Stimulated activated memory B cell treated with anti-CD40 and anti-IgM and Interleukin-4, amounts not matched to agents 10 μg/mL and 1 μg/mL and 100 μg/mL, for 72 hours (primary cell): ENCODE data around the gene LRRC72.

Source experiments
- ATAC-seq: fragments of 150-1000 bp; cut with Tn5 transposase; 2 replicates; pipeline ENCODE4 v1.10.0; 2021
- H3K27ac Mint-ChIP-seq: one replicate; pipeline ENCODE4 v1.8.0; 2022; ENCODE audit warnings: mild to moderate bottlenecking, mixed read lengths
- H3K27me3 Mint-ChIP-seq: one replicate; pipeline ENCODE4 v1.8.0; 2022; ENCODE audit warnings: mixed read lengths
- H3K36me3 Mint-ChIP-seq: one replicate; pipeline ENCODE4 v1.8.0; 2022; ENCODE audit warnings: mixed read lengths
- H3K4me1 Mint-ChIP-seq: one replicate; pipeline ENCODE4 v1.8.0; 2022; ENCODE audit warnings: mixed read lengths
- H3K4me3 Mint-ChIP-seq: one replicate; pipeline ENCODE4 v1.8.0; 2022; ENCODE audit warnings: mild to moderate bottlenecking, moderate library complexity, mixed read lengths
- H3K9me3 Mint-ChIP-seq: one replicate; pipeline ENCODE4 v1.8.0; 2022; ENCODE audit warnings: mixed read lengths

LRRC72 gene

GRCh38 chr7:16550671-16551070, 24.0 kb downstream of the LRRC72 start:
- Mint-ChIP-seq H3K27ac (no peak overlapping the region), H3K9me3 (no peaks in the 10 kb centered on the region), H3K4me3 (no peak overlapping the region), H3K4me1 (no peaks in the 10 kb centered on the region), H3K27me3 (peaks cover 14% of the 10 kb centered on the region), H3K36me3 (no peaks in the 10 kb centered on the region)
- ATAC-seq: no peak

GRCh38 chr7:16554518-16555236, 28.1 kb downstream of the LRRC72 start:
- Mint-ChIP-seq H3K4me1 (no peaks in the 10 kb centered on the region), H3K27me3 (peaks cover 2% of the 10 kb centered on the region), H3K27ac (no peak overlapping the region), H3K4me3 (no peak overlapping the region), H3K36me3 (no peaks in the 10 kb centered on the region), H3K9me3 (no peaks in the 10 kb centered on the region)
- ATAC-seq: no peak

GRCh38 chr7:16556359-16556758, 29.7 kb downstream of the LRRC72 start:
- Mint-ChIP-seq H3K4me1 (no peaks in the 10 kb centered on the region), H3K36me3 (no peaks in the 10 kb centered on the region), H3K27me3 (no peaks in the 10 kb centered on the region), H3K9me3 (no peaks in the 10 kb centered on the region), H3K27ac (no peak overlapping the region), H3K4me3 (no peak overlapping the region)
- ATAC-seq: no peak

- Mint-ChIP-seq H3K36me3 (no peaks in the 10 kb centered on the region), H3K27me3 (no peaks in the 10 kb centered on the region), H3K9me3 (no peaks in the 10 kb centered on the region), H3K4me1 (peaks cover 10% of the 10 kb centered on the region), H3K4me3 (no peak overlapping the region), H3K27ac (no peak overlapping the region)
- ATAC-seq: no peak
Measured at GRCh38 chr7:16558761-16559302, 32.2 kb downstream of the LRRC72 start.

- Mint-ChIP-seq H3K27ac (no peak overlapping the region), H3K4me3 (no peak overlapping the region), H3K4me1 (peaks cover 18% of the 10 kb centered on the region), H3K36me3 (no peaks in the 10 kb centered on the region), H3K9me3 (no peaks in the 10 kb centered on the region), H3K27me3 (no peaks in the 10 kb centered on the region)
- no peak for ATAC-seq
Measured at GRCh38 chr7:16559497-16560179, 33.0 kb downstream of the LRRC72 start.

GRCh38 chr7:16561943-16562342, 35.3 kb downstream of the LRRC72 start:
- Mint-ChIP-seq H3K4me3 (no peak overlapping the region), H3K36me3 (no peaks in the 10 kb centered on the region), H3K27ac (no peak overlapping the region), H3K4me1 (peaks cover 23% of the 10 kb centered on the region), H3K9me3 (no peaks in the 10 kb centered on the region), H3K27me3 (no peaks in the 10 kb centered on the region)
- no peak for ATAC-seq

GRCh38 chr7:16562456-16563220, 36.0 kb downstream of the LRRC72 start:
- Mint-ChIP-seq H3K9me3 (no peaks in the 10 kb centered on the region), H3K27ac (peak overlapping the region; percentile 67)

GRCh38 chr7:16563281-16564022, 36.8 kb downstream of the LRRC72 start:
- peak overlapping the region; percentile 71 for H3K4me3 Mint-ChIP-seq
- H3K27ac Mint-ChIP-seq: peak overlapping the region; percentile 67
- ATAC-seq: peak; percentile 53
- H3K27me3 Mint-ChIP-seq: peaks cover 7% of the 10 kb centered on the region
- H3K4me1 Mint-ChIP-seq: peaks cover 23% of the 10 kb centered on the region
- no peaks in the 10 kb centered on the region for H3K36me3 Mint-ChIP-seq
- no peaks in the 10 kb centered on the region for H3K9me3 Mint-ChIP-seq

More at GRCh38 chr7:16562456-16563220, 36.0 kb downstream of the LRRC72 start:
- Mint-ChIP-seq H3K4me1 (peaks cover 23% of the 10 kb centered on the region), H3K27me3 (no peaks in the 10 kb centered on the region), H3K4me3 (no peak overlapping the region), H3K36me3 (no peaks in the 10 kb centered on the region)
- ATAC-seq: no peak

GRCh38 chr7:16564023-16564380, 37.4 kb downstream of the LRRC72 start:
- H3K27me3 Mint-ChIP-seq: peaks cover 12% of the 10 kb centered on the region
- H3K4me3 Mint-ChIP-seq: no peak overlapping the region
- no peak for ATAC-seq
- no peaks in the 10 kb centered on the region for H3K36me3 Mint-ChIP-seq
- peak overlapping the region; percentile 67 for H3K27ac Mint-ChIP-seq
- no peaks in the 10 kb centered on the region for H3K9me3 Mint-ChIP-seq
- H3K4me1 Mint-ChIP-seq: peaks cover 23% of the 10 kb centered on the region

- H3K4me3 Mint-ChIP-seq: peak overlapping the region; percentile 12
Measured at GRCh38 chr7:16564909-16565426, 38.3 kb downstream of the LRRC72 start.

GRCh38 chr7:16571941-16572340, 45.3 kb downstream of the LRRC72 start:
- Mint-ChIP-seq H3K27me3 (peaks cover 14% of the 10 kb centered on the region), H3K4me1 (no peaks in the 10 kb centered on the region), H3K27ac (no peak overlapping the region), H3K4me3 (no peak overlapping the region), H3K36me3 (no peaks in the 10 kb centered on the region), H3K9me3 (peaks cover 2% of the 10 kb centered on the region)
- ATAC-seq: no peak

More at GRCh38 chr7:16564909-16565426, 38.3 kb downstream of the LRRC72 start:
- ATAC-seq: peak; percentile 58
- H3K27me3 Mint-ChIP-seq: peaks cover 14% of the 10 kb centered on the region
- peaks cover 23% of the 10 kb centered on the region for H3K4me1 Mint-ChIP-seq
- no peaks in the 10 kb centered on the region for H3K36me3 Mint-ChIP-seq
- H3K9me3 Mint-ChIP-seq: no peaks in the 10 kb centered on the region
- H3K27ac Mint-ChIP-seq: peak overlapping the region; percentile 67

GRCh38 chr7:16579216-16579615, 52.6 kb downstream of the LRRC72 start:
- H3K4me3 Mint-ChIP-seq: no peak overlapping the region
- ATAC-seq: no peak
- peaks cover 12% of the 10 kb centered on the region for H3K4me1 Mint-ChIP-seq
- no peak overlapping the region for H3K27ac Mint-ChIP-seq
- peaks cover 12% of the 10 kb centered on the region for H3K27me3 Mint-ChIP-seq
- H3K36me3 Mint-ChIP-seq: no peaks in the 10 kb centered on the region
- H3K9me3 Mint-ChIP-seq: no peaks in the 10 kb centered on the region

- no peak overlapping the region for H3K27ac Mint-ChIP-seq
- H3K27me3 Mint-ChIP-seq: peaks cover 23% of the 10 kb centered on the region
- H3K9me3 Mint-ChIP-seq: no peaks in the 10 kb centered on the region
- no peak for ATAC-seq
- H3K4me1 Mint-ChIP-seq: peaks cover 12% of the 10 kb centered on the region
- no peak overlapping the region for H3K4me3 Mint-ChIP-seq
- H3K36me3 Mint-ChIP-seq: no peaks in the 10 kb centered on the region
Measured at GRCh38 chr7:16581286-16581685, 54.7 kb downstream of the LRRC72 start.

GRCh38 chr7:16583834-16584233, 57.2 kb downstream of the LRRC72 start:
- ATAC-seq: peak; percentile 28
- Mint-ChIP-seq H3K36me3 (no peaks in the 10 kb centered on the region), H3K4me1 (peaks cover 2% of the 10 kb centered on the region), H3K27me3 (peaks cover 23% of the 10 kb centered on the region), H3K9me3 (no peaks in the 10 kb centered on the region), H3K4me3 (no peak overlapping the region), H3K27ac (no peak overlapping the region)
